Iris pigment epithelial cell (primary cell): ENCODE results near the gene TCF4.

Source experiments
- DNase-seq: peaks from one replicate; pipeline ENCODE4 v3.0.0-alpha.2; 2011; ENCODE audit warnings: low read depth

Gene TCF4

GRCh38 chr18:55321265-55322177 is 266.5 kb downstream of the TCF4 start:
- peak; percentile 96 for DNase-seq

DNA sequence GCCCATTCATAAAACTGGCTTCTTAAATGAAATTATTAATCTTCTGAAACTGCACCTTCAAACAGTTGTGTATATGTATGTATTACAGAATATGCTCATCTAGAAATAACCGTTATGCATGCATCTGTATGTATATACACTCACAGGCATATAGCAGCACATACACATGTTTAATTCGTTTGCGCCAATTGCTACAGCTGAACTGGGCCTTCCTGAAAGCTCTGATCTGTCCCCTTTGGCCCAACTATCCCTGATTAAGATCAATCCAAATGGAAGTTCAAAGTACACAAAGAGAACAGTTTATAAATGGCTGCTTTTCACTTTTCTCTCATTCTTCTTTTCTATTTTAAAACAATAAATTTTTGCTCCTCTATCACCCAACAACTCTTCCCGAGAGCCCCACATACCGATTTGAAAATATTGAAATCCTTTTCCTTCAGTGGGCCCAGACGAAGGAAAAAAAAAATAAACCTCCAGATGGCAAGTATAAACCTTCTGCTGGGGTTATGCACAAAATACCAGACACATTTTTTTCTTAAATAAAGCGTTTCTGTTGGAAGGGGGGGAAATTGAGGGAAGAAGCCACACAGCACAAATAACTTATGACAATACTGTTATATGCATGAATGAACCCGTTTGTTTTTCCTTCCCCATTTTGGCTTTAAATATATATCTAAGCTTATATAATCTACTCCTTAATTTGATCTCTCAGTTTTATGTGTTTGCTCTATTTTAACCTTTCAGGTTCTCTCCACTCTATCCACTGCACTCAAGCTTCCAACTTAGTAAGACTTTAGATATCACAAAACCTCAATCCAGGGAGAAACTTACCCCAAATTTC is 267.3 kb downstream of the TCF4 start:
- DNase-seq: peak; percentile 41

GRCh38 chr18:55319459-55320193 is 268.4 kb downstream of the TCF4 start:
- peak; percentile 71 for DNase-seq

GRCh38 chr18:55318951-55319441 is 269.0 kb downstream of the TCF4 start:
- DNase-seq: peak; percentile 88

DNA sequence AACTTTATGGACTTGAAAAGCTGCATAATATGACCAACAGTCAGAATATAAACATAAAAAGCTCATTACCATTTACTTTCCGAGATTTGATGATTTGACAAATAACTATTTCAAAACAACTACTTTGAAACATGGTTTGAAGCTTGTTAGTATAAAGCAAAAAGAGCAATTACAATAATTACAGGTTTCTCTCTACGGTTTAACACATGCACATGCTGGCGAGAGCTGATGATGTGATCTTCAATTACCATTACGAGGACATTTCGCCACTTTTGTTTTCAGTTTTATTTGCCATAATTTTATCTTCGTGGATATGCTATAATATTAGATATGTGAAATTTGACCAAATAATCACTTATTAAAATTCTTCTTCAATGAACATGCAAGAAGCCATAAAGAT is 270.1 kb downstream of the TCF4 start:
- DNase-seq: peak; percentile 26

GRCh38 chr18:55317324-55317723 is 270.7 kb downstream of the TCF4 start:
- no peak for DNase-seq

GRCh38 chr18:55316486-55317184 is 271.4 kb downstream of the TCF4 start:
- DNase-seq: peak; percentile 27

GRCh38 chr18:55314615-55315237 is 273.3 kb downstream of the TCF4 start:
- DNase-seq: no peak

- no peak for DNase-seq
These were observed 274.0 kb downstream of the TCF4 start for GRCh38 chr18:55314031-55314430.

GRCh38 chr18:55310863-55311262 is 277.1 kb downstream of the TCF4 start:
- DNase-seq: no peak

DNA sequence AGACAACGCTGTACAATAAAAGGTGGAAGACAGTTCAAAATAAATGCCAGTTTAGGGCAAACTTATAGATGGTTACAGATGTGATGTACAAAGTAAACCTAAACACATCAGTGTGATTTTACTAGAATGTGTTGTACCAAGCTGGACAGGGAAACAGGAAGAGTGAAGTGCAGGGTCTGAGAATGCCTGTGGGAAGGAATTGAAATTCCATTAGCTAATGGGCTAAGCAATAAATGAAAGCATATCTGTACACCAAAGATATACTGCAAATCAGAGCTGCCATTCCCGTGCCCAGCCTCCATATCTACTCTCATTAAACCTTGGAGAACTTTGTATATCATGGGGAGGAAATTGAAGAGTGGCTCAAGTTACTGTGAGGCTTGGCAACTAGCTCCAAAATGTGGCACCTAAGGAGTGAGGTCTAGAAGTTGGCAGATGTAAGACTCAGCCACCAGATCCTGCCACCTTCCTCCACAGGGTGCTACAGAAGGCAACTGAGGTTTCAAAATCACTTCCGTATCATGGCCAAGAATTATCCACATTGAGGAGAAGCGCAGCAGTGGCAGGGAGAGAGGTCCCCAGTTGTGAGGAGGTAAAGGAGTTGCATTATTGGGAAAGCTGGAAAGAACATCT is 277.8 kb downstream of the TCF4 start:
- no peak for DNase-seq

GRCh38 chr18:55309249-55309648 is 278.7 kb downstream of the TCF4 start:
- no peak for DNase-seq

DNA sequence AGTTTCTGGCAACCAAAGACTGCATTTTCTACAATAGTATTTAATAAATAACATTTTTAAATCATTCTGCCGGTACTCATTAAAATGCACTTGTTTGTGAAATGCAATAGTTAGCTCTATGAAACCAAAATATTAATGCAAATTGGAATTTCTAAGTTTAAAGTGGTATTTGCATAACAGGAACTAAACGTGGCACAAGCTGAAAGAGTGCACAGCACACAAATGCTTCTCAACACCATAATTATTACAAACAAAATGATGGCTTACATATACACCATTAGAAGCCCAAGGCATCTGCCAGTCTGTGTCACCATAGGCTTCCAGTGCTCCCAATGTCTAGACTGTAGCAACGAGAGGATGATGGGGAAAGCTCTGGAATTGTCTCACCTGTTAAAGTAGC is 280.5 kb downstream of the TCF4 start:
- no peak for DNase-seq

DNA sequence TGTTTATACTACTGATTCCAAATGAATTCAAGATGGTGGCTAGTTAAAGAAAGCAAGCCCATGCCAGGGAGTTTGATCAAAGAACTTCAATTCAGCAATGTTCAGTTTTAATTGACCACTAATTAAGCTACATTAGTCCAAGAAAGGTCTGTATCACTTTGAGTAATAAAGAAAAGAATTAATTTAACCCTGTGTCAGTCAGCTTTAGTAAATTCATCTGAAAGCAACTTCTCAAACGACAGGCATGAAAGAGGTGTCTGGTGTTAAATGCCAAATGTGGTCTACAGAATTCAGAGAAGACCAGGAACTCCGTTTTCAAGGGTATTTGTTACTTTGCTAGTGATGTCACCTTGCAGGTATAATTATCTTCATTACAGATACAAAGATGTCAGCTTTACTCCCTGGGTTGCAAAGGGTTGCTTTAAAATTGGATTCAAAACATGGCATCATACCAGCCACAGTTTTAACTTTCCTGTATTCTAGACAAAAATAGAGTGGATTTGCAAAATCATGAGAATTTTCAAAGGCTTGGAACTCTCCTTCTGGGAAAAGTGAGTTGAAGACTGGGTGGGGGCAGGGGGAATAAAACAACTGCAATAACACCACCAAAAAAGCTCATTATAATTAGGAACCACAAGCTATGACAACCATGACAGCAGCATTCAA is 281.5 kb downstream of the TCF4 start:
- DNase-seq: no peak

GRCh38 chr18:55302167-55302833 is 285.7 kb downstream of the TCF4 start:
- DNase-seq: peak; percentile 40

DNA sequence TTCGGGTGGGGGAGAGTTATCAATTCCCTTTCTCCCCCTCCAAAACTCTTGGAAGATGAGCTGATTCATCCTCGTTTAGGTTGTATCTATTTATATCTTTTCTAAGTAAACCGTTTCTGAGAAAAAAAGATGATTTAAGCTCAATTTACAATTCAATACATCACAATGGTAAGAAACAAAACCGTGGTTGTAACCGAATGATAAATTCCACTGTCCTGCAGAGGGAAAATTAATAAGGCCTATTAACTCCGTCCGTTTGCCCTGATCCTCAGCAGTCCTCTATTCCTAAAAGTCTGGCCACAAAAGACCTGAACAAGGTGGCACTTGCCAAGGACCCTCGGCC is 286.2 kb downstream of the TCF4 start:
- DNase-seq: peak; percentile 34

GRCh38 chr18:55300936-55301531 is 287.0 kb downstream of the TCF4 start:
- peak; percentile 82 for DNase-seq

DNA sequence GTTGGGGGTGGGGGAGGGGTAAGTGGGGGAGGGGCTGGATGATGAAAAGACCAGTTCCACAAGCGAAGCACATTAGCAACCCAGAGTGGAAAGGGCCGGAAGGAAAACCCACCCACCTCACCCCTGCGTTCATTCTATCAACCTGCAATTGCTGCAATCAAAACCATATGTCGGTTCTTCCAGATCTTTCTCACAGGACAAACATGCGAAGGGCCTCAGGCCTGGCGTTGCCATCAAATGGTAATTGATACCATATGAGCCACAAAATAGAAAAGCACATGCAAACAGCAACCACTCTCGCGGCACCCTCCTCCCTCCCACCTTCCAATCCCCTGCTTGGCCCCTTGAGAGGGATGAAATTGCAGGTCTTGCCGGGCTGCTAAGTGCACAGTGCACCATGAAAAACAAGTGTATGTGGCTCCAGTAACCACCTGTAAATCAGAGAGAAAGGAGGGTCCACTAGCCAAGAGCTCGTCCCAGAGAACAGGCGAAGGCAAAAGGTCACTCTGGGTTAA is 287.5 kb downstream of the TCF4 start:
- DNase-seq: peak; percentile 69

- DNase-seq: no peak
These were observed 291.2 kb downstream of the TCF4 start for GRCh38 chr18:55296778-55297177.
